H9 (cell line): Measurements from ENCODE around the gene FBXO30. TPM values are rescaled to one million over a fixed set of nuclear protein-coding genes. Genes with fewer than 3 reads are reported as not detected.

Experiments
- DNase-seq: peaks from one replicate; pipeline ENCODE4 v3.0.0-alpha.2; 2017
- H2AFZ ChIP-seq: one replicate; pipeline ENCODE4 v1.6.1; 2013; ENCODE audit warnings: mild to moderate bottlenecking, low read length, control low read depth, moderate library complexity
- H2AK5ac ChIP-seq: 2 replicates; pipeline ENCODE4 v1.6.1; 2013; ENCODE audit warnings: low read length, control low read depth, mixed read lengths; ENCODE audit not compliant: insufficient read length
- H2BK120ac ChIP-seq: one replicate; pipeline ENCODE4 v1.6.1; 2013; ENCODE audit warnings: low read depth, mild to moderate bottlenecking, low read length, control low read depth, inconsistent platforms; ENCODE audit not compliant: poor library complexity, severe bottlenecking
- H2BK12ac ChIP-seq: 2 replicates; pipeline ENCODE4 v1.6.1; 2013; ENCODE audit warnings: low read length, control low read depth, mixed read lengths, low read depth; ENCODE audit not compliant: insufficient read length
- H2BK15ac ChIP-seq: 2 replicates; pipeline ENCODE4 v1.6.1; 2013; ENCODE audit warnings: low read depth, low read length, control low read depth
- H2BK20ac ChIP-seq: one replicate; pipeline ENCODE4 v1.6.1; 2013; ENCODE audit warnings: low read depth, mild to moderate bottlenecking, low read length, control low read depth, inconsistent platforms; ENCODE audit not compliant: poor library complexity, severe bottlenecking
- H2BK5ac ChIP-seq: 2 replicates; pipeline ENCODE4 v1.6.1; 2013; ENCODE audit warnings: low read length, control low read depth, mixed read lengths; ENCODE audit not compliant: insufficient read length
- H3K14ac ChIP-seq: 2 replicates; pipeline ENCODE4 v1.6.1; 2013; ENCODE audit warnings: low read length, control low read depth; ENCODE audit not compliant: insufficient read depth
- H3K18ac ChIP-seq: 2 replicates; pipeline ENCODE4 v1.6.1; 2013; ENCODE audit warnings: low read depth, mild to moderate bottlenecking, mixed read lengths, low read length, control low read depth; ENCODE audit not compliant: insufficient read length
- H3K23ac ChIP-seq: 2 replicates; pipeline ENCODE4 v1.6.1; 2013; ENCODE audit warnings: low read length, control low read depth, mixed read lengths, low read depth; ENCODE audit not compliant: insufficient read length
- H3K23me2 ChIP-seq: 2 replicates; pipeline ENCODE4 v1.6.1; 2013; ENCODE audit warnings: low read depth, mild to moderate bottlenecking, mixed read lengths, low read length, control low read depth; ENCODE audit not compliant: insufficient read length, poor library complexity, severe bottlenecking
- H3K27ac ChIP-seq: 2 replicates; pipeline ENCODE4 v1.5.1; 2013; ENCODE audit warnings: low read length, control low read depth, mixed read lengths, low read depth; ENCODE audit not compliant: insufficient read length
- H3K27me3 ChIP-seq: 2 replicates; pipeline ENCODE4 v1.6.1; 2013; ENCODE audit warnings: low read length, control low read depth, inconsistent platforms; ENCODE audit not compliant: insufficient read depth
- H3K4ac ChIP-seq: 2 replicates; pipeline ENCODE4 v1.6.1; 2013; ENCODE audit warnings: low read depth, mild to moderate bottlenecking, control low read depth, inconsistent platforms, low read length, moderate library complexity
- H3K4me1 ChIP-seq: 2 replicates; pipeline ENCODE4 v1.6.1; 2013; ENCODE audit warnings: low read length, control low read depth, inconsistent platforms; ENCODE audit not compliant: insufficient read depth
- H3K4me2 ChIP-seq: 2 replicates; pipeline ENCODE4 v1.6.1; 2013; ENCODE audit warnings: low read length, control low read depth, mixed read lengths; ENCODE audit not compliant: insufficient read length, insufficient read depth
- H3K56ac ChIP-seq: 2 replicates; pipeline ENCODE4 v1.6.1; 2013; ENCODE audit warnings: low read depth, mild to moderate bottlenecking, mixed read lengths, low read length, control low read depth; ENCODE audit not compliant: insufficient read length
- H3K79me1 ChIP-seq: 2 replicates; pipeline ENCODE4 v1.6.1; 2013; ENCODE audit warnings: low read depth, mild to moderate bottlenecking, moderate library complexity, low read length, control low read depth, inconsistent platforms; ENCODE audit not compliant: insufficient read depth, poor library complexity, severe bottlenecking
- H3K79me2 ChIP-seq: 2 replicates; pipeline ENCODE4 v1.6.1; 2013; ENCODE audit warnings: low read length, control low read depth, inconsistent platforms; ENCODE audit not compliant: insufficient read depth
- H3K9ac ChIP-seq: 2 replicates; pipeline ENCODE4 v1.6.1; 2013; ENCODE audit warnings: low read length, control low read depth, mixed read lengths; ENCODE audit not compliant: insufficient read length; ENCODE audit errors: extremely low read depth
- H3K9me3 ChIP-seq: one replicate; pipeline ENCODE4 v1.6.1; 2013; ENCODE audit warnings: low read depth, low read length, inconsistent platforms; ENCODE audit not compliant: control insufficient read depth
- H3T11ph ChIP-seq: one replicate; pipeline ENCODE4 v1.6.1; 2013; ENCODE audit warnings: mild to moderate bottlenecking, low read length, control low read depth, inconsistent platforms
- H4K20me1 ChIP-seq: one replicate; pipeline ENCODE4 v1.6.1; 2013; ENCODE audit not compliant: control insufficient read depth, insufficient read length, insufficient read depth
- H4K5ac ChIP-seq: 2 replicates; pipeline ENCODE4 v1.6.1; 2013; ENCODE audit warnings: low read depth, mild to moderate bottlenecking, mixed read lengths, low read length, control low read depth; ENCODE audit not compliant: insufficient read length
- H4K8ac ChIP-seq: replicated peaks from 2 replicates; pipeline ENCODE4 v1.6.1; 2013; ENCODE audit warnings: low read length, control low read depth, mixed read lengths, low read depth; ENCODE audit not compliant: insufficient read length
- H4K91ac ChIP-seq: 2 replicates; pipeline ENCODE4 v1.6.1; 2013; ENCODE audit warnings: low read depth, mild to moderate bottlenecking, moderate library complexity, mixed read lengths, low read length, control low read depth; ENCODE audit not compliant: insufficient read length
- H3K27ac Mint-ChIP-seq, 3 experiments: 2 replicates in 2 of 3; 3 replicates in 1 of 3; pipeline ENCODE4 v1.8.0; 2020 to 2021; ENCODE audit warnings: mixed read lengths in 3 of 3, mild to moderate bottlenecking in 1 of 3, moderate library complexity in 1 of 3
- H3K27me3 Mint-ChIP-seq: 2 replicates; pipeline ENCODE4 v1.8.0; 2021; ENCODE audit warnings: low read depth, mild to moderate bottlenecking, moderate library complexity, mixed read lengths
- H3K36me3 Mint-ChIP-seq, 3 experiments: 2 replicates in 2 of 3; 3 replicates in 1 of 3; pipeline ENCODE4 v1.8.0; 2020 to 2021; ENCODE audit warnings: low read depth in 3 of 3, mixed read lengths in 3 of 3; ENCODE audit not compliant: insufficient read depth in 1 of 3
- H3K4me1 Mint-ChIP-seq, 2 experiments: 2 replicates each; pipeline ENCODE4 v1.8.0; 2020; ENCODE audit warnings: mixed read lengths in 2 of 2
- H3K4me3 Mint-ChIP-seq, 2 experiments: 2 replicates in 1 of 2; 3 replicates in 1 of 2; pipeline ENCODE4 v1.8.0; 2020 to 2021; ENCODE audit warnings: mild to moderate bottlenecking in 2 of 2, mixed read lengths in 2 of 2, moderate library complexity in 1 of 2
- H3K9me3 Mint-ChIP-seq, 2 experiments: 2 replicates in 1 of 2; 3 replicates in 1 of 2; pipeline ENCODE4 v1.8.0; 2020; ENCODE audit warnings: mild to moderate bottlenecking in 2 of 2, mixed read lengths in 2 of 2, moderate library complexity in 1 of 2
- CTCF ChIP-seq: fragments of 200-600 bp; sonication (generic); conservative IDR thresholded peaks from 3 replicates; pipeline ENCODE4 v1.8.0; 2021; ENCODE audit warnings: antibody characterized with exemption, mild to moderate bottlenecking
- WGBS: extraction: QIAGEN DNeasy Blood & Tissue Kit; methylation state at CpG from one replicate; pipeline ENCODE4 v1.1.7; 2013; ENCODE audit warnings: missing lambda C conversion rate, low lambda C conversion rate, mixed read lengths; ENCODE audit not compliant: insufficient read length; ENCODE audit errors: extremely low coverage; 5-methylcytosine and 5-hydroxymethylcytosine counted together
- total RNA-seq: library from RNA; stranded (reverse); gene quantifications from 2 replicates; pipeline ENCODE4 v1.2.1, GENCODE V29; 2021

The FBXO30 gene
- total RNA-seq, 1 experiment from 2014 or later, result 16.9 TPM

GRCh38 chr6:145836772-145837171 lies 22.2 kb upstream of the FBXO30 start:
- Mint-ChIP-seq H3K4me1 (peaks cover 17 to 20% of the 10 kb centered on the region in 2 experiments), H3K4me3 (no peak overlapping the region), H3K27me3 (no peaks in the 10 kb centered on the region), H3K9me3 (no peaks in the 10 kb centered on the region), H3K27ac (no peak overlapping the region; a peak in 2 of 7 replicates), H3K36me3 (no peaks in the 10 kb centered on the region)
- H3K23me2 ChIP-seq, result no peaks in the 10 kb centered on the region
- H2BK12ac ChIP-seq, result no peak overlapping the region
- no CpG with 5 or more reads among the region's 1 CpG for WGBS
- no peaks in the 10 kb centered on the region for H3K9me3 ChIP-seq
- no peak overlapping the region for H3K14ac ChIP-seq
- no peak overlapping the region for H2BK5ac ChIP-seq
- H3K9ac ChIP-seq, result no peak overlapping the region
- no peak overlapping the region for H2AK5ac ChIP-seq
- no peak overlapping the region for H4K91ac ChIP-seq
- no peak overlapping the region for H3K18ac ChIP-seq
- H3K56ac ChIP-seq, result no peak overlapping the region
- H2BK20ac ChIP-seq, result no peak overlapping the region
- no peak overlapping the region for H4K5ac ChIP-seq
- H3K79me1 ChIP-seq, result no peaks in the 10 kb centered on the region
- TF ChIP-seq CTCF, result no peak
- H2AFZ ChIP-seq, result no peak overlapping the region
- no peak overlapping the region for H4K8ac ChIP-seq
- no peak overlapping the region for H3K4ac ChIP-seq
- H2BK15ac ChIP-seq, result no peak overlapping the region
- no peak overlapping the region for H3K4me2 ChIP-seq
- H2BK120ac ChIP-seq, result no peak overlapping the region
- no peaks in the 10 kb centered on the region for H3K4me1 ChIP-seq
- H3K23ac ChIP-seq, result no peak overlapping the region
- DNase-seq, result no peak
- H3K27me3 ChIP-seq, result no peaks in the 10 kb centered on the region
- H3K27ac ChIP-seq, result no peak overlapping the region
- no peaks in the 10 kb centered on the region for H3K79me2 ChIP-seq
- no peaks in the 10 kb centered on the region for H4K20me1 ChIP-seq
- H3T11ph ChIP-seq, result no peak overlapping the region
